Transverse colon (tissue), 3 donors: ENCODE data around the gene NDEL1.

Experiments used
- CTCF ChIP-seq, 5 experiments: fragments of 200-600 bp in 3 of 5; fragments of 450-650 bp in 2 of 5; sonication (generic) in 3 of 5; IDR thresholded peaks; 1 replicate in 2 of 5; 2 replicates in 3 of 5; pipeline ENCODE4 v1.5.1; 2016 to 2017; ENCODE audit warnings: antibody characterized with exemption in 5 of 5, inconsistent platforms in 3 of 5, mild to moderate bottlenecking in 2 of 5, moderate library complexity in 1 of 5
- EP300 ChIP-seq: sonication (generic); formaldehyde crosslinking; IDR thresholded peaks from one replicate; pipeline ENCODE4 v1.6.1; 2017; ENCODE audit warnings: antibody characterized with exemption, low read depth

GRCh38 chr17:8455665-8456209, 20.1 kb downstream of the NDEL1 start:
- TF ChIP-seq CTCF (IDR thresholded peaks at IDR 0.05), result no peak
- TF ChIP-seq EP300, result no peak
